ENCODE measurements around the gene DCLK3. TPM values are rescaled to one million over a fixed set of nuclear protein-coding genes. Genes with fewer than 3 reads are reported as not detected.

The DCLK3 gene
- total RNA-seq, 1 experiment from 2014 or later = not detected

DNA sequence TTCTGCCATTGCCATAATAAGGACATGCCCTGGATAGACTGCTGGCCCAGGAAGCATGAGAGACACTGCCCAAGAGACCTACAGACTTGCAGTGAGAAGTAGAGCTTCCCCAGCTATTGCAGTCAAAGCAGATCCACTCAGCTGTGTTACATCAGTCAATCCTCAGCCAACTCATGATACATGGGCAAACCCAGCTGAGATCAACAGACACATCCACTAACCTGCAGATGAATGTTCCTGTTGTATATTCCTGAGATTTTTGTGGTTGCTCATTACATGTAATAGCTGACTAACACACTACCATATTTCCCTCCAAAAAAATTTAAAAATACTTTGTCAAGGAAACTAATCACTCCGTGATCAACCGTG, 68.6 kb downstream of the DCLK3 start:
- Histone ChIP-seq H3K36me3 (ENCODE audit: control insufficient read depth, insufficient read depth, low read length) (no peaks in the 10 kb centered on the region), H3K27me3 (replicated peaks; ENCODE audit: control insufficient read depth, insufficient read depth, low read length) (no peaks in the 10 kb centered on the region), H3K4me3 (ENCODE audit: low read depth, low read length) (no peak overlapping the region), H3K4me1 (no peaks in the 10 kb centered on the region), H3K9me3 (no peaks in the 10 kb centered on the region)
- Mint-ChIP-seq H3K9me3 (ENCODE audit: unreplicated experiment) (no peaks in the 10 kb centered on the region), H3K4me1 (ENCODE audit: low read depth, unreplicated experiment) (no peaks in the 10 kb centered on the region), H3K4me3 (ENCODE audit: unreplicated experiment) (no peak overlapping the region), H3K36me3 (ENCODE audit: insufficient read depth, unreplicated experiment) (no peaks in the 10 kb centered on the region), H3K27ac (ENCODE audit: unreplicated experiment) (no peak overlapping the region), H3K27me3 (ENCODE audit: insufficient read depth, unreplicated experiment) (peaks cover 6% of the 10 kb centered on the region)
- CTCF ChIA-PET = no interaction called here
- TF ChIP-seq, protein P1, sequence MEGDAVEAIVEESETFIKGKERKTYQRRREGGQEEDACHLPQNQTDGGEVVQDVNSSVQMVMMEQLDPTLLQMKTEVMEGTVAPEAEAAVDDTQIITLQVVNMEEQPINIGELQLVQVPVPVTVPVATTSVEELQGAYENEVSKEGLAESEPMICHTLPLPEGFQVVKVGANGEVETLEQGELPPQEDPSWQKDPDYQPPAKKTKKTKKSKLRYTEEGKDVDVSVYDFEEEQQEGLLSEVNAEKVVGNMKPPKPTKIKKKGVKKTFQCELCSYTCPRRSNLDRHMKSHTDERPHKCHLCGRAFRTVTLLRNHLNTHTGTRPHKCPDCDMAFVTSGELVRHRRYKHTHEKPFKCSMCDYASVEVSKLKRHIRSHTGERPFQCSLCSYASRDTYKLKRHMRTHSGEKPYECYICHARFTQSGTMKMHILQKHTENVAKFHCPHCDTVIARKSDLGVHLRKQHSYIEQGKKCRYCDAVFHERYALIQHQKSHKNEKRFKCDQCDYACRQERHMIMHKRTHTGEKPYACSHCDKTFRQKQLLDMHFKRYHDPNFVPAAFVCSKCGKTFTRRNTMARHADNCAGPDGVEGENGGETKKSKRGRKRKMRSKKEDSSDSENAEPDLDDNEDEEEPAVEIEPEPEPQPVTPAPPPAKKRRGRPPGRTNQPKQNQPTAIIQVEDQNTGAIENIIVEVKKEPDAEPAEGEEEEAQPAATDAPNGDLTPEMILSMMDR (IDR thresholded peaks at IDR 0.05; ENCODE audit: insufficient read depth in 1 of 2, low read depth in 1 of 2, low read length in 1 of 2, severe bottlenecking in 1 of 2, unreplicated experiment in 1 of 2) = no peak
- intact Hi-C loops (cut with micrococcal nuclease; ENCODE audit: unreplicated experiment) = no loop called here
- no peak for DNase-seq
- BruUV-seq (replicated peaks) = no TSS peak
- POLR2A ChIA-PET = no interaction called here

DNA sequence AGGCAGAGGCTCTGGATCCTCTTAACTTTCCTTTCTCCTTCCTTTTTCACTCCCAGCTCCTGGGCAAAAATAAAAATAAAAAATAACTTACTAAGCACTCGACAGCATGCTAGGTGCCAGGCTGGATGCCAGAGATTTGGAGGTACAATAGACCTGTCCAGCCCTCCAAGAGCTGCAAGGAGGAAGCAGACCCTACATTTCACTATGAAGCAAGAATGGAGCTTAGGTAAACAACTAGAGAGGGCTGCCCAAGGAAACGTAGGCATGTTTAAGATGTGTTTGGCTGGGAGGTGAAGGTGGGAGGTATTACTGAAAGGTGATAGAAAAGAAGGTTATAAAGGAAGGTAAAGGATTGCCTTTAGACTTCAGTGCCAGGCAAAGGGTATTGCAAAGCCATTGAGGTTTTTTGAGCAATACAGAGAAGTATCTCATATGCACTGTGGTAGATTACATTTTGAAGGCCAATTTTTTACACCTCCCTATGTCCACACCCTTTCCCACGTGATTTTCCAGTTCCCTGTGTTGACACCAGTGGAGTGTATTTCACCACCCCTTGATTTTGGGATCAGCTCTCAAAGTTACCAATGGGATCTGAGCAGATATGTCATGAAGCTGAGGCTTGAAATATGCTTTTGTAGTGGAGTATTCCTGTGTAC, 69.1 kb downstream of the DCLK3 start:
- CTCF ChIA-PET = no interaction called here
- no peaks in the 10 kb centered on the region for H3K4me1 Mint-ChIP-seq (ENCODE audit: low read depth, unreplicated experiment)

DNA sequence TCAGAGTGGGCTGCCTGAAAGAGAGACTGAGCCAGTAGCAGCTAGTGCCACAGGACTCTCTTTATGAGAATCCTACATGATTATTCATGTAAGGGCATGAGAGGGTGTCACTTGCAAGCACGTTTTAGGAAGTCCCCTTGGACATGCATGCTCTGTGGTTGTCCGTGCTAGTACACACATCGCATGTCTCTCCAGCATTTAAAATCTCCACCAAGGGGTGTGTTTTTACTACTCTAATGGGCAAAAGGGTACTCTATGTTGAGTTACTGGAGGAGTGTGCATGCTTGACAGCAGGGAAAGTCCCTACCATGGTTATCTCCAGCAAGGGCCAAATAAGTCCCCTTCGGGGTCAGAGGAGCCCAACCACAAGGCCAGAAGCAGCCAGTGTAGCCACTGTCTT, 70.7 kb downstream of the DCLK3 start:
- H3K4me3 ChIP-seq (ENCODE audit: low read depth, low read length) = no peak overlapping the region
- Mint-ChIP-seq H3K27ac (ENCODE audit: unreplicated experiment) (no peak overlapping the region), H3K4me3 (ENCODE audit: unreplicated experiment) (no peak overlapping the region), H3K36me3 (ENCODE audit: insufficient read depth, unreplicated experiment) (no peaks in the 10 kb centered on the region), H3K4me1 (ENCODE audit: low read depth, unreplicated experiment) (no peaks in the 10 kb centered on the region), H3K9me3 (ENCODE audit: unreplicated experiment) (no peaks in the 10 kb centered on the region), H3K27me3 (ENCODE audit: insufficient read depth, unreplicated experiment) (peaks cover 9% of the 10 kb centered on the region)
- H3K9me3 ChIP-seq = no peaks in the 10 kb centered on the region
- no peaks in the 10 kb centered on the region for H3K4me1 ChIP-seq
- no peaks in the 10 kb centered on the region for H3K27me3 ChIP-seq (replicated peaks; ENCODE audit: control insufficient read depth, insufficient read depth, low read length)
- ChIA-PET POLR2A (no interaction called here), CTCF (no interaction called here)
- TF ChIP-seq, protein P1 (IDR thresholded peaks at IDR 0.05; ENCODE audit: insufficient read depth in 1 of 2, low read depth in 1 of 2, low read length in 1 of 2, severe bottlenecking in 1 of 2, unreplicated experiment in 1 of 2) = no peak
- no peak for DNase-seq
- intact Hi-C loops (cut with micrococcal nuclease; ENCODE audit: unreplicated experiment) = no loop called here
- no peaks in the 10 kb centered on the region for H3K36me3 ChIP-seq (ENCODE audit: control insufficient read depth, insufficient read depth, low read length)
- BruUV-seq (replicated peaks) = no TSS peak

More for the DNA sequence above, 69.1 kb downstream of the DCLK3 start:
- H3K27me3 ChIP-seq (replicated peaks; ENCODE audit: control insufficient read depth, insufficient read depth, low read length) = no peaks in the 10 kb centered on the region
- no peaks in the 10 kb centered on the region for H3K9me3 ChIP-seq
- peaks cover 6% of the 10 kb centered on the region for H3K27me3 Mint-ChIP-seq (ENCODE audit: insufficient read depth, unreplicated experiment)
- TF ChIP-seq, protein P1 (IDR thresholded peaks at IDR 0.05; ENCODE audit: insufficient read depth in 1 of 2, low read depth in 1 of 2, low read length in 1 of 2, severe bottlenecking in 1 of 2, unreplicated experiment in 1 of 2) = no peak
- H3K27ac Mint-ChIP-seq (ENCODE audit: unreplicated experiment) = no peak overlapping the region
- H3K4me1 ChIP-seq = no peaks in the 10 kb centered on the region
- no TSS peak for BruUV-seq (replicated peaks)
- POLR2A ChIA-PET = no interaction called here
- DNase-seq = no peak
- H3K36me3 Mint-ChIP-seq (ENCODE audit: insufficient read depth, unreplicated experiment) = no peaks in the 10 kb centered on the region
- H3K4me3 Mint-ChIP-seq (ENCODE audit: unreplicated experiment) = no peak overlapping the region
- H3K4me3 ChIP-seq (ENCODE audit: low read depth, low read length) = no peak overlapping the region
- H3K36me3 ChIP-seq (ENCODE audit: control insufficient read depth, insufficient read depth, low read length) = no peaks in the 10 kb centered on the region
- H3K9me3 Mint-ChIP-seq (ENCODE audit: unreplicated experiment) = no peaks in the 10 kb centered on the region
- intact Hi-C loops (cut with micrococcal nuclease; ENCODE audit: unreplicated experiment) = no loop called here

Measured in Caco-2 (cell line).